ENCODE measurements around the gene ABCA5.

The ABCA5 gene

DNA sequence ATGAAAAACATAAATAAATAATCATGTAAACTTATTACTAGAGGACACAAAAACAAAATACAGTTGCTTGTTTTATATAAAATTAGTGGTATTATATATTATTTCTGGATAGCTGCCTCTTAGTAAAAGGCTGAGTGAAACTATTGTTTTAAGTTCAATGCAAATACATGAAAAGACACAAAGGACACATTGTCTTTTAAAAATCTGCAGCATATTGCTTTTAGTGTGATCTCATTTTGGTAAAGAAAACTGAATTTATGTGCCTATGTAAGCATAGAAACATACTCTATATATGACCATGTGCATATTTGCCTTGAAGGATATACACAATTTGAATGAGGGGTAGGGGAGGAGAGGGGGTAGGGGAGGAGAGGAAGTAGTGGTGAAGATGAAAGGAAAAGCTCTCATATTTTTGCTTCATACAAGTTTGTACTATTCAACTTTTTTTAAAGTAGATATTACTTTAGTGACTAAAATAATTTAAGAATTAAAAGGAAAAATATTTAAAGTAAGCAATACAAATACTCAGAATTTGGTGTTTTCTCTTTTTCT lies 104.2 kb downstream of the ABCA5 start:
- no peak for TF ChIP-seq CTCF (IDR thresholded peaks at IDR 0.05)
- intact Hi-C loops (cut with DNase I; ENCODE audit: low total_unique reads), result no loop called here
- Histone ChIP-seq H3K27ac (no peak overlapping the region), H3K4me3 (no peak overlapping the region), H3K27me3 (no peaks in the 10 kb centered on the region), H3K4me1 (no peaks in the 10 kb centered on the region), H3K9me3 (no peaks in the 10 kb centered on the region), H3K36me3 (peaks cover 3 to 7% (median 4%) of the 10 kb centered on the region in 3 donors)
- no peak for DNase-seq

GRCh38 chr17:69220098-69220497 lies 106.8 kb downstream of the ABCA5 start:
- Histone ChIP-seq H3K9me3 (no peaks in the 10 kb centered on the region), H3K27me3 (no peaks in the 10 kb centered on the region), H3K36me3 (peaks cover 3 to 7% (median 4%) of the 10 kb centered on the region in 3 donors), H3K4me1 (no peaks in the 10 kb centered on the region), H3K4me3 (no peak overlapping the region), H3K27ac (no peak overlapping the region)
- no peak for TF ChIP-seq CTCF (IDR thresholded peaks at IDR 0.05)
- DNase-seq, result no peak
- intact Hi-C loops (cut with DNase I; ENCODE audit: low total_unique reads), result no loop called here

GRCh38 chr17:69218986-69219385 lies 107.9 kb downstream of the ABCA5 start:
- Histone ChIP-seq H3K4me1 (no peaks in the 10 kb centered on the region), H3K36me3 (peaks cover 3 to 7% (median 4%) of the 10 kb centered on the region in 3 donors), H3K4me3 (no peak overlapping the region), H3K9me3 (no peaks in the 10 kb centered on the region), H3K27ac (no peak overlapping the region), H3K27me3 (no peaks in the 10 kb centered on the region)
- TF ChIP-seq CTCF (IDR thresholded peaks at IDR 0.05), result no peak
- intact Hi-C loops (cut with DNase I; ENCODE audit: low total_unique reads), result no loop called here
- no peak for DNase-seq

- Histone ChIP-seq H3K36me3 (peaks cover 4 to 8% (median 7%) of the 10 kb centered on the region in 3 donors), H3K9me3 (no peaks in the 10 kb centered on the region), H3K27ac (no peak overlapping the region), H3K4me3 (no peak overlapping the region), H3K4me1 (no peaks in the 10 kb centered on the region), H3K27me3 (no peaks in the 10 kb centered on the region)
- TF ChIP-seq CTCF (IDR thresholded peaks at IDR 0.05), result no peak
- no peak for DNase-seq
- intact Hi-C loops (cut with DNase I; ENCODE audit: low total_unique reads), result no loop called here
These were observed 113.7 kb downstream of the ABCA5 start for GRCh38 chr17:69213059-69213813.

- DNase-seq, result no peak
- intact Hi-C loops (cut with DNase I; ENCODE audit: low total_unique reads), result no loop called here
- Histone ChIP-seq H3K4me3 (no peak overlapping the region), H3K4me1 (no peaks in the 10 kb centered on the region), H3K36me3 (peaks cover 4 to 8% (median 7%) of the 10 kb centered on the region in 3 donors), H3K9me3 (no peaks in the 10 kb centered on the region), H3K27ac (no peak overlapping the region), H3K27me3 (no peaks in the 10 kb centered on the region)
- TF ChIP-seq CTCF (IDR thresholded peaks at IDR 0.05), result no peak
These were observed 118.3 kb downstream of the ABCA5 start for GRCh38 chr17:69208640-69209039.
